ENCODE results near the gene FAP. TPM values are rescaled to one million over a fixed set of nuclear protein-coding genes. Genes with fewer than 3 reads are reported as not detected.

Gene FAP, protein sequence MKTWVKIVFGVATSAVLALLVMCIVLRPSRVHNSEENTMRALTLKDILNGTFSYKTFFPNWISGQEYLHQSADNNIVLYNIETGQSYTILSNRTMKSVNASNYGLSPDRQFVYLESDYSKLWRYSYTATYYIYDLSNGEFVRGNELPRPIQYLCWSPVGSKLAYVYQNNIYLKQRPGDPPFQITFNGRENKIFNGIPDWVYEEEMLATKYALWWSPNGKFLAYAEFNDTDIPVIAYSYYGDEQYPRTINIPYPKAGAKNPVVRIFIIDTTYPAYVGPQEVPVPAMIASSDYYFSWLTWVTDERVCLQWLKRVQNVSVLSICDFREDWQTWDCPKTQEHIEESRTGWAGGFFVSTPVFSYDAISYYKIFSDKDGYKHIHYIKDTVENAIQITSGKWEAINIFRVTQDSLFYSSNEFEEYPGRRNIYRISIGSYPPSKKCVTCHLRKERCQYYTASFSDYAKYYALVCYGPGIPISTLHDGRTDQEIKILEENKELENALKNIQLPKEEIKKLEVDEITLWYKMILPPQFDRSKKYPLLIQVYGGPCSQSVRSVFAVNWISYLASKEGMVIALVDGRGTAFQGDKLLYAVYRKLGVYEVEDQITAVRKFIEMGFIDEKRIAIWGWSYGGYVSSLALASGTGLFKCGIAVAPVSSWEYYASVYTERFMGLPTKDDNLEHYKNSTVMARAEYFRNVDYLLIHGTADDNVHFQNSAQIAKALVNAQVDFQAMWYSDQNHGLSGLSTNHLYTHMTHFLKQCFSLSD
- 118 TPM for polyA plus RNA-seq (2013, experiment 1 of 2; ENCODE audit: insufficient read length)
- 164 TPM for polyA plus RNA-seq (2013, experiment 2 of 2; ENCODE audit: insufficient read length)

GRCh38 chr2:162243294-162243693 is at the start of gene FAP:
Gene FAP, minus strand, starts transcription at chr2:162243445. Its CDS starts 118 bp downstream, at chr2:162243327.
- peak; percentile 95 for DNase-seq

DNA sequence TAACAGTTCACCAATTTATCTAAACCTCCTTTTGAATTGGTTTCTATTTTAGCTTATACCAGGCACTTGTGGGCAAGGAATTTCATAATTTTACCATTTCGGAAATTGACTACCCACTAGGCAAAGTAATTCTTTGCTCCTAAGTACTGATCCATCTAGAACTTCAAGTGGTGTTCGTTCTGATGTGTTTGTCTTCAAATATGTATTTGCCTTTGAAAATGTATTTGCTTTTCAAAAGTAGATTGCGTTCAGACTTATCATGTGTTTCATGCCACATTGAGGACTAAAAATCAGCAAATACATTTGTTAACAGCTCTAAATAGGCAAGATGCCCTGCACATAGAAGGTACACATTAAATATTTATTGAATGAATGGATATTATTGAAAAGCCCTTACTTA is 48.5 kb upstream of the FAP start:
- no peak for DNase-seq

DNA sequence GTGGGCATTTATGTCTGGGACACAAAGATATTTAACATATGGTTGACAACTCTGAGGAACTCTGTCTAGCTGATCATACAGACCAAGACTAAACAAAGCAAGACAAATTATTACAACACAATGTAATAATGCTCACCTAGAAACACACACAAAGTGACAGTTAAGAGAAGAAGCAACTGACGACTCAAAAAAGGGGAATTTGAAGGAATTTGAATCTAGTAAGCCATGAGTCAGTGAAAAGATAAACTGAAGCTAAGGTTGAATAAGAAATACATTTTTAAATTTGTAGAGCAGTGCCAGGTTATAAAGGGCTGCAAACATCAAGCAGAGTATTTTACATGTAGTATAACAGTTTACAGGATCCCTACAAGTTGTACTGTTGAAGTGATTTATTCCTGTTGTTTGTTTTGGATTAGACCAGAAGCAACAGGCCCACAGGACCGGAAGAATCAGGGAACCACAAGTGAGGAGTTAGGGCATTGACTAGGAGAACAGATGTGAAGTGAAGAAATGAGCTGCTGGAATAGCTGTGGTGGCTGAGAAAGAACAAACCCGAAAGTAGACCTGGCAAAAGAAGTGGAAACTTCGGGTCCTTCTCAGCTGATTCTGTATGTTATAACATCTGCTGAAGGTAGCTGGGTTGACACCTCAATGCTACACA is 39.6 kb upstream of the FAP start:
- DNase-seq: no peak

DNA sequence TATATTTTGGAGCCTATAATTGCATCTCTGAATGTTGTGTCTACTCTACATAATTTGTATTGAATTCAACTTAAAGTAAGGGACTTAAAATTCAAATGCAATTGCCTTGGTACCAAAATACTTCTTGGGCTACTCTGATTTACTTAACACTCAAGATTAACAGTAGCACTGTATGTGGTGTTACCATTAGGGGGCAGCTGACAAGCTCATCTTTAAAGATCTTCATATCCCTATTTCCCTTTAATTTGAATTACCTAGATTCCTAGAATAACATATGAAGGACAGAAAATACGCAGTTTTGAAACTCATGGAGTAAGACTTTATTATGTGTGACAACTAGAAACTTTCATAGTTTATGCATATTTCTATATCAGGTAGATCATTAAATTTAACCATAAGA is 37.4 kb upstream of the FAP start:
- DNase-seq: no peak

DNA sequence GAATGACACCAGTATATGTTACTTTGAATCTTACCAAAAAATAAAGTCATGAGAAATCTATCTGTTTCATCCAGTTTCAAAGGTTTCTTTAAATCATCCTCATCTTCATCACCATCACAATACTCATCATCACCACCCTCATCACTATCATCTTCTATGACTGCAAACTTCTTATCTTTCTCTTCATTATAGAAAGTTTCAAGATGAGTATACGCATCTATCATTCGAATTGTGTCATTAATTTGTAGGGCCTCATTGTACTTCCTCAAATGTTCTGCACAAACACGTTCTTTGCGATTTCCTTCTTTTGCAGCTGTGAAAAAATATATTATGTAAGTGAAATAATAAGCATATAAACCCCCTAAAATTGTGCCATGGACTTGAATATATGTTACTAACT is 34.1 kb upstream of the FAP start:
- DNase-seq: no peak

DNA sequence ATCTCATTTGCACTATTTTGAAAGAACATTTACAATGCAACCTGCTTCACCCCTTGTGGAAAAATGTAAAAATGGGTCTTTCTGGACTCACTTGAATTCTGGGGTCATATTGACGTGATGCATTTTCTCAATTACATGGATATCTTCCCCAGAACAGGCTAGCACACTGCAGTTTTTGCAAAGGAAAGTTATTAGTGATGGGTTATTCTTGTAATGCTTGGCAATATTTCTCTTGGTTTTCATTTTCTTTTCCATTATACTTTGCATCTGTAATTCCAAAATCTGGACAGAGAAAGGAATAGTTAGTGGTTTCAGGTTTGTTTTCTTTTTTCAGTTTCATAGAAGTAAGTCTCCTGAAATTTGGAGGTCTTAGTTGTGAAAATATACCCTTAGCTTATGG is 24.8 kb upstream of the FAP start:
- DNase-seq: no peak

DNA sequence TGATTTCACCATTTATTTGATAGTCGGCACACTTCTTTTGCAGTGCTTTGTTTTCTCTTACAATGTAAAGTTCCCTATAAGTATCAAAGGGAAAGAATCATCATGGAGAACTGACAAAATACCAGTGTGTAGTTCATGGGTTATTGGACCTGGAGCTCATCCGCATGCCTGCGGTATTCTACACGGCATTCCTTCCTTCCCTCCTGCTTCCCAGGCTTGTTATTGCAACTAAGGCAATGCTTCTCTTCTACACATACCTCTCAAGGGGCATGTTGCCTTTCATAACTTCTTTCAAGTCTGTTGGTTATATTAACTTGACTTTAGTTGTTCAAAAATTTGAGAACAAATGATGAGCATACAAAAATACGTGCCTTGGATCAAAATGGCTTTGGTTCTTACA is 24.3 kb upstream of the FAP start:
- no peak for DNase-seq

GRCh38 chr2:162266460-162266760 is 23.2 kb upstream of the FAP start:
- DNase-seq: no peak

- DNase-seq: no peak
Observed at GRCh38 chr2:162265666-162266459, 22.6 kb upstream of the FAP start.

GRCh38 chr2:162261032-162261945 is 18.0 kb upstream of the FAP start:
- DNase-seq: peak; percentile 55

DNA sequence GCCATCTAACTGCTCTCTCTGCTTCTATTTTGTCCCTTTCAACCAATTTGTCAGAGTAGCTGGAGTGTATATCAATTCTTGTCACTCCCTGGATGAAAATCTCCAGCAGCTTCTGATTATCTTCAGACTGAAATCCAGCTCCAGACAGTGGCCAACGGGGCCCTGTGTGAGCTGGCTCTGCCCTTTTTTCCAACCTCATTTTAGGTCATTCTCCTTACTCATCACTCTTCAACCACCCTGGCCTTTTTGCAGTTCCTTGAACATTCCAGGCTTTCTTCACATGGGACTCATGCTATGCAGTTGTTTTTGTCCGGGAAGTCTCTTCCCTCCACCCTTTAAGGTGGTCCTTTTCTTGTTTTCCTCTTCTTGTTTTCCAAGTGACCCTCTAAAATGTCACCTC is 15.4 kb upstream of the FAP start:
- DNase-seq: peak; percentile 51

DNA sequence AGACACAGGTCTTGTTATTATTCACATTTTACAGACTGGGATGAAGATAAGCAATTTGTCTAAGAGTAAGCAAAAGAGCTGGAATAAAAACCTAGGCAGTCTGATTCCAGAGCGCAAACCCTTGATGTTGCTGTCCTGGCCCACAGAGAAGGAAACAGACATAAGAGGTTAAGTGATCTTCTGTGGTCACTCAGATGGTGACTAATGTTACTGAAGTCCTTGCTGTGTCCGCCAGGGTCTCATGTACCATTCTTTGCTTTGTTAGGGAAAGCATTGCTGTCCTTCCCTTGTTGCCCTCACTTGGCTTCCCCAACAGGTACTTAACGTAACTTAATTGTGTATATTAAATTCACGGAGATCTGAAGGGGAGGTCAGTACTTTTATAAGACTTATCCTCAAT is 14.9 kb upstream of the FAP start:
- no peak for DNase-seq

GRCh38 chr2:162257425-162257824 is 14.2 kb upstream of the FAP start:
- DNase-seq: no peak

DNA sequence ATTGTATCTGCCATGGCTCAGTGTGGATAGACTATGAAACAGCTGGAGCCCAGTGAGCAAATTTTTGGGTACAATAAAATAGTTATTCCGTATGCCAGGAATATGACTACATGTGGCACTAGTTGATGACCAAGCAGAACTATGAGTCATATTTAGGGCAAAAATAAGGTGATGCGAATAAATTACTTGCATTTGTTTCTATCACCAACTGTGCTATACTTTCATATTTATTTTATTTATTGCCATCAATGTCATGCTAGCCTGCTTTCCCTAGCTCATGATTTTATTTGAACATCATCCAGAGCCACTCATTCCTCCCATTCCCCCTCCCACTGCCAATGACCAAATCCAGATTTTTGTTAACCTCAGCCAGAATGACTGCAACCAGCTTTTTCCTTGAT is 13.3 kb upstream of the FAP start:
- peak; percentile 32 for DNase-seq

DNA sequence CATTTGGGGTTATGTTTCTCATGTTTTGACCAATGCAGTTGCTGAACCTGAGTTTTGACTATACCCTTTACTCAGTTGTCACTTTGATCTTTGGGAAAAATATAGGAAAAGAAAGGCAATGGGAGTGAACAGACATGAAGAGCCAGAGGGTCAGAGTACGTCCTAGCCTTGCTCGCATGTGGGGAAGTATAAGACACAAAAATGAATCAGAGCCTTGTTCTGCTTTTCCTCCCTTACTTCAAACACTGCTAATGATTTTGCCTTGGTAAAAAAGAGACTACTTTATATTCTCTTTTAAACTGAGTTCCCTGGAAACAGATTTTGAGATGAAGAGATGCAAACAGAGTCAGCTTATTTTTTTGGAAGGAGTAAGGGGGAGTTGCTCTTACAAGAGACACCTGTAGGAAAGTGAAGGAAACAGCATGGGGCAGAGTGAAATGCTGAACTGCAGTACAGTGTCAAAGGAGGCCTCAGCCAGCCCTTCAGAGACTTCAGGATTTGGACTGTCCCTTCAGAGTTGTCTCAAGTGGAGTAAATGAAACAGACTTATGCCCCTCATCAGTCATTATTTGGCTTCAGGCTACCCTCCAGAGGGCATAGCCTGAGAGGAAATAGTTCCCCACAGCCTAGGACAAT is 11.1 kb upstream of the FAP start:
- no peak for DNase-seq

GRCh38 chr2:162253435-162253834 is 10.2 kb upstream of the FAP start:
- no peak for DNase-seq

DNA sequence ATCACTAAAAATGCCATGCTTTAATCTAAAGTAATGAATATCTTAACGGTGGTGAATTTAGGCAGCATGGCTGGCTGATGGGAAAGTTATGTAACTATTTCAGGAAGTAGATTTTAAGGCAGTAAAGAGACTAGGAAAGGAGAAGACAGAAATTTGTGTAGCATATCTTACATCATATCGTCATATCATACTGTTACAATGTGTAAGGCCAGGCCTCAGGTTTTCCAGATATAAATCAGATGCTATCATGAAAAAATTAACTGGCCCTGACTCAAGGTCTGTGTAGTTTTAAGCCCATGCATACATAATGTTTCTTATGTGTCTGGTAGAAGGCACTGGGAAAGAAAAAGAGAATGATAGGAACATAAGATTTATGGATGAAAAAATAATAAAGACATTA is 8.9 kb upstream of the FAP start:
- no peak for DNase-seq

DNA sequence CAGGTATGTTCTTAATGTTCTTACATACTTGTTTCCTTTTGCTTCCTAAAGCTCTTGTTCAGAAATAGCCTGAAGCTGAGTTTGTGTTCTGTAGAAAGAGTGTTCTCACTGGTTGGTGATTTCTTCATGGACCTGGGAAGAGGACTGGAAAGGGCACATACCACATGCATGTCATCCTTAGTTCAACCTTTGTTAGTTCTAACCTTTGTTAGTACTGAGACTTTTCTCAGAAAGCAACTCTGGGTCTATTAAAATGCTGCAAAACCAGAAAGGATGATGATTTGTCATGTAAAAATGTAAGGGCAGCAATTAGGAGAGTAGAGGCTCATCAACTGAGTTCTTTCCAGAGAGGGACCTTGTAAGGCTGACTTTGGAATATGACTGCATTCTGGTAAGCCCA is 2.5 kb upstream of the FAP start:
- peak; percentile 86 for DNase-seq

DNA sequence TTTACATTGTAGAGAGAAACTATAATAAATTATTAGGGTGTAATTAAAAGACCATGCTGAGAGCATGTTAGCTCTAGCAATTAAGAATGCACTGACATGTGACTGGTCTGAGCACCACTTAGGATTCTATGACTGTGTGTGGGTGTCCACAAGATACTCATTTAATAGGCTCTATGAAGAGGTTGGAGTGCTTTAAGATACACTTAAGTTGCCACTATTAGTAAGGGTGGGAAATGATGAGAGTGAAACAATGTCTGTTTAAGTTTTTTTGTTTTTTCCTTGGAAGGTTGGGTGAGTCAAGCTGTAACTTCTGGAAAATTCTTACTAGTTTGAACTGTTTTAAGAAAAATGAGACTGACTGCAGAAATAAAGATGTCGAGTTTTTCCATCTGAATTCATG is 1.8 kb upstream of the FAP start:
- peak; percentile 45 for DNase-seq

DNA sequence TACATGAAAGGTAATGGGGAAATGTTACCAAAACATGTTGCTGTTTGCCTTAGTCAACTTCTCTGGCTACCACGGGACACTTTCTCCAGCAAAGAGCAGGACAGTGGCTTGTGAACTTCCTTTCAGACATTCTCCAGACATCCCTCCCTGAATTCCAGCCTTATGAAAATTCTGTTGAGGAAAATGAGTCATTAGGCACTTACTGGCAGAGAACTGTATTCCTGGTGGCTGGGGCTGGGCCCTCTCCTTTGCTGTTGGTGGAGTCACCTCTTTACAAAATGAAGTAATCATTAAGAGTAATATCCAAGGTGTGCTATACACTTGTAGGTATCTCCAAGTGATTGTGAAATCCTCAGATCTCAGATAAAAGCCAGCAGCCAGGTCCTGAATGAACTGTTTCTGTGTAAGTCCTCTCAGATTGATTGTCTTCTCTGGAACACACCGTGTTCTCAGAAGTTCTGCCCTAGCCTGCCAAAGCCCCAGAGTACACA is 1.3 kb upstream of the FAP start:
- DNase-seq: peak; percentile 98

DNA sequence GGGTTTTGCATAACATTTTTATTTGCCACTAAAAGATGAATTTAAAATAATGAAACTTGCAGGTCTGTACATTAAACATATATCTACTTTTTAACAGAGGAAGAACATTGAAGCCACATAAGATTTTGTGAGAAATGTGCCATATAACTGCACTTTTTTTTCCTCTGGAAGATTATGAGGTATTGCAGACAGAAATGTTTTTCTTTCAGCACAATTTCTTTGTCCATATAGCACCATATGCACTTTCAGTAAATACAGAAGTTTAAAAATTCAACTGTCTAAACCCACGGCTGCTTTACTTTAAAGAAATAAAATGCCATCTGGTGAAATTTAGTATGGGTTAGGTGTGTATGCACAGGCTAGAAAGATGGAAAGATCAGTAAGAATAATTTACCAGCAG is 470 bp upstream of the FAP start:
- DNase-seq: no peak

Measured in fibroblast of skin of back (primary cell).